WERI-Rb-1 (cell line): ENCODE results near the gene RDH16.

Source experiments
- DNase-seq: peaks from one replicate; pipeline ENCODE4 v3.0.0-alpha.2; 2020
- H3K27ac ChIP-seq: fragments of 250-450 bp; sonication (Bioruptor Pico); 2 replicates; pipeline ENCODE4 v1.5.1; 2020; ENCODE audit warnings: mild to moderate bottlenecking, moderate library complexity
- H3K27me3 ChIP-seq: fragments of 250-450 bp; sonication (Bioruptor Pico); 2 replicates; pipeline ENCODE4 v1.5.1; 2021; ENCODE audit warnings: mild to moderate bottlenecking, low read depth, moderate library complexity; ENCODE audit not compliant: insufficient read depth, severe bottlenecking
- H3K36me3 ChIP-seq: fragments of 250-450 bp; sonication (Bioruptor Pico); 2 replicates; pipeline ENCODE4 v1.5.1; 2020; ENCODE audit warnings: mild to moderate bottlenecking, moderate library complexity
- H3K4me3 ChIP-seq: 2 replicates; pipeline ENCODE4 v1.5.1; 2011; ENCODE audit warnings: low read depth, mild to moderate bottlenecking, control low read depth, low read length
- H3K9me3 ChIP-seq: fragments of 250-450 bp; sonication (Bioruptor Pico); 2 replicates; pipeline ENCODE4 v1.5.1; 2021; ENCODE audit warnings: mild to moderate bottlenecking, moderate library complexity; ENCODE audit not compliant: severe bottlenecking
- TF ChIP-seq, protein P1 (sequence below): IDR thresholded peaks from 2 replicates; pipeline ENCODE4 v1.5.1; 2011; ENCODE audit warnings: low read depth, mild to moderate bottlenecking, control low read depth, inconsistent platforms, low read length

Gene RDH16

DNA sequence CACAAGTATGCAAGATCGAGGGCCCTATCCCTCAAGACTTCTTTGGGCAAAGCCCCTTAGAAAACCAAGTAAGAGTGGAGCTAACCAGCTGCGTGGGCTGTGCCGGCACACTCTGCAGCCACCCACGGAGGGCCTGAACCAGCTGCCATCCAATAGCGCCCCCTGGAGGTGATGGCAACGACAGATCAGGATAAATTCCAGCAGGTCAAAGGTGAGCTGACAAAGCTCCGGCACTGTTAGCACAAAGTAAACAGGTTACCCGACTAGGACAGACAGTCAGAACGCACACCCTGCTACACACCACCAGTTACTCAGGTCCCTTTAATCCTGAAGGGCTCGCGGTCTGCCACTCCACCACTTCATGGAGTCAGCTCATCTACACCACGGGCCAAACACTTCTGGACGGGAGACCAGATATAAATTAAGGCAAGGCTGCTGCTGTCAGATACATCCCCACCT lies 44.1 kb upstream of the RDH16 start:
- DNase-seq, result peak; percentile 74
- TF ChIP-seq, protein P1, sequence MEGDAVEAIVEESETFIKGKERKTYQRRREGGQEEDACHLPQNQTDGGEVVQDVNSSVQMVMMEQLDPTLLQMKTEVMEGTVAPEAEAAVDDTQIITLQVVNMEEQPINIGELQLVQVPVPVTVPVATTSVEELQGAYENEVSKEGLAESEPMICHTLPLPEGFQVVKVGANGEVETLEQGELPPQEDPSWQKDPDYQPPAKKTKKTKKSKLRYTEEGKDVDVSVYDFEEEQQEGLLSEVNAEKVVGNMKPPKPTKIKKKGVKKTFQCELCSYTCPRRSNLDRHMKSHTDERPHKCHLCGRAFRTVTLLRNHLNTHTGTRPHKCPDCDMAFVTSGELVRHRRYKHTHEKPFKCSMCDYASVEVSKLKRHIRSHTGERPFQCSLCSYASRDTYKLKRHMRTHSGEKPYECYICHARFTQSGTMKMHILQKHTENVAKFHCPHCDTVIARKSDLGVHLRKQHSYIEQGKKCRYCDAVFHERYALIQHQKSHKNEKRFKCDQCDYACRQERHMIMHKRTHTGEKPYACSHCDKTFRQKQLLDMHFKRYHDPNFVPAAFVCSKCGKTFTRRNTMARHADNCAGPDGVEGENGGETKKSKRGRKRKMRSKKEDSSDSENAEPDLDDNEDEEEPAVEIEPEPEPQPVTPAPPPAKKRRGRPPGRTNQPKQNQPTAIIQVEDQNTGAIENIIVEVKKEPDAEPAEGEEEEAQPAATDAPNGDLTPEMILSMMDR, result peak; percentile 82
- Histone ChIP-seq H3K9me3 (no peaks in the 10 kb centered on the region), H3K27me3 (no peaks in the 10 kb centered on the region), H3K4me3 (no peak overlapping the region), H3K27ac (no peak overlapping the region), H3K36me3 (peaks cover 58% of the 10 kb centered on the region)

DNA sequence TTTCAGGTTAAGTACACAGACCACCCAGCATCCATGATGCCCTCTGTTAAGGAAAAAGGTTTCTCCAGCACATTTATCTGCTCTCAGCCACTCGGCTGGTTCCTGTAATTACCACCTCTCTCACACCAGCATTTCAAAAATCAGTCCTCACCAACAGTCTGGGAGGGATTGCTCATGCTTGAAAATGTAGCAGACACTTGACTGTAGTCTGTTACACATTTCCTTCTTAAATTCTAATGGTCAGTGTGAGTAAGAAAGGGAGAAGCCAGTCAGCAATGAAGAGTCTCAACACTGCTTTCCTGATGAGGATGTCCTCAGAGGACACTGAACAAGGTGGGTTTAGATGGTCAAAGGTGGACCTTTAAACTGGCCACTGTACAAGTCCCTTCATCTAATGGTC lies 43.0 kb upstream of the RDH16 start:
- DNase-seq, result no peak
- Histone ChIP-seq H3K27ac (no peak overlapping the region), H3K9me3 (no peaks in the 10 kb centered on the region), H3K27me3 (no peaks in the 10 kb centered on the region), H3K36me3 (peaks cover 58% of the 10 kb centered on the region), H3K4me3 (no peak overlapping the region)
- TF ChIP-seq, protein P1, result no peak

DNA sequence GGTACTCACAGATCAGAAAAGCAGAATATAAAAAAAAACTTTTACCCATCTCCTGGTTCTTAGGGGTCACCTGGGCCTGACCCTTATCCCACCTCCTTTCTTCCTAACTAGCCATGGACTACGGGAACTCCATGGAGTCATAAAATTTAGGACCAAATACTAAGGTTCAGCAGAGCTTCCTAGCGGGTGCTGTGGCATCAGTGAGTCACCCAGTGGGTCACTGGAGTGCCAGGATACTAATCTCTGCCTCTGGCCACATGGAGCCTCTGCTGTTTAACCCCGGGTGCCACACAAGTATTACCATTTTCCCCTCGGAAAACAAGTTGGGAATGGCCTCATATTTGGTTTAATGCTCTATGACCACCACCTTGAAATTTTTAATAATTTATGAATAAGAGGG lies 42.0 kb upstream of the RDH16 start:
- Histone ChIP-seq H3K27me3 (no peaks in the 10 kb centered on the region), H3K36me3 (peaks cover 53% of the 10 kb centered on the region), H3K27ac (no peak overlapping the region), H3K9me3 (no peaks in the 10 kb centered on the region), H3K4me3 (no peak overlapping the region)
- TF ChIP-seq, protein P1, result no peak
- DNase-seq, result no peak

DNA sequence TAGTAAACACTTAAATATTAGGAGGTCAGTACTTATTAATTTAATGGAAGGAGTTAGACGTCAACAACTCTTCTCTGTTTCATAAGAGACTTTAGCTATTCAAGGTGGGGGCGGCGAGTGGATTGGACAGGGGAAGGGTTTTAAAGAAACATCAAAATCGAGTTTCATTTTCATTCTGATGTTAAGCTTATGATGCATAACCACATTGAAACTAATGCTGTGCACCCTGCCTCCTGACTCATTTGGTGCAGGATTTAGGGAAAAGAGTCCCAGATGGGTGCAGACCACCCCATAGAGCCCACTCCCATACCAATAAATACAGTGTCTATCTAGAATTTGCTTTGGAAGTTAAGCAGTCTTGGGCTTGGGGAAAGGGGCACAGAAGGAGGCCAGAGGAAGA lies 41.6 kb upstream of the RDH16 start:
- no peak overlapping the region for H3K4me3 ChIP-seq
- H3K9me3 ChIP-seq, result no peaks in the 10 kb centered on the region
- H3K27me3 ChIP-seq, result no peaks in the 10 kb centered on the region
- peaks cover 49% of the 10 kb centered on the region for H3K36me3 ChIP-seq
- DNase-seq, result no peak
- H3K27ac ChIP-seq, result no peak overlapping the region
- TF ChIP-seq, protein P1, result no peak

DNA sequence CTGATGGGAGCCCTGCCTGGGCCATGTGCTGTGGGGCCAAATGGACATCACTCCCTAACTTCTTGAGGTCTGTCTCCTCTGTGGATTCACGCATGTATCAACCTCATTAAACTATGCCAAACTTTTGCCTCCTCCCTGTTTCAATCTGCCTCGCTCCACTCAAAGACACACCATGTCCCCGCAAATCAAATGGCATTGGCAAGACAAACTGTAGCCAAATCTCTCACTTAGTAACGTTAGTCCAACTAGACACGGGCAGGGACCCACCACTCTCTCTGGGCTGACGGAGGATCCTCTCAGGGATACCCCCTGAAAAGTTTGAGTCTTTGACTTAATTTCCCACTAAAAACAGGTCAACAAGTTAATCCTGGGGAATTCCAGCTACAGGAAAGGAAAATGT lies 40.9 kb upstream of the RDH16 start:
- Histone ChIP-seq H3K9me3 (no peaks in the 10 kb centered on the region), H3K27me3 (no peaks in the 10 kb centered on the region), H3K36me3 (peaks cover 42% of the 10 kb centered on the region), H3K4me3 (no peak overlapping the region), H3K27ac (no peak overlapping the region)
- DNase-seq, result no peak
- TF ChIP-seq, protein P1, result no peak

DNA sequence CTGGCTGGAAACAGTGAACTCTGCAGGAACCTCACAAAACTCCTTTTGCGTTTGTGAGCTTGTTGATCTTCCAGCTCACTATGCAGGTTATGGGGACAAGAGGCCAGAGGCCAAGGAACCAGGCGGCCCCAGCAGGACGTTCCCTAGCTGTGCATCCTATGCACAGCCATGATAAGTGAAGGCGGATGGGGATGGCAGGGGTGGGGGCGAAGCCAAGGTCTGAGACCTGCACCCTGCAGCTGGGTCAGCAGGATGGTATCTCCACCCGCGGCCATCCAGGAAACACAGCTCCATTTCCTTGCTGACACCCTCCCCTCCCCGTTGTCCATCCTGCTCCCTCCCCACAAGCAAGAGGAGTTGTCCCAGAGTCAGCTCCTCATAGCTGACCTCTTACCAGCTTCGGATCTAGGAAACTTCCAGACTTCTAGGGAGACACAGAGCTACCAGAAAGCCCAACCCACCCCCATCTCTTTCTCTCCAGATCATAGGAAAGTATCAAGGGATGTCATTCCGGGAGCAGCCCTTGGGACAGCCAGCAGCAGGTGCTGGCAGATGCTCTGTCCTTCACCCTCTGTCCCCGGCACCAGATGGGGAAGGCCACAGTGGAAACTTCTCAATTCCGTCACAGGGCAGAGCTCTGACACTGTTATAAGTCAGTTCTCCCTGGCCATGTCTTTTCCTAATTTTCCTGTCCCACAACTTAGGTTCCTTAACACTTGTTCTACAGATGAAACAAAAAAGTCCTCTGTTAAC lies 39.6 kb upstream of the RDH16 start:
- peaks cover 29% of the 10 kb centered on the region for H3K36me3 ChIP-seq
- H3K27ac ChIP-seq, result no peak overlapping the region
- TF ChIP-seq, protein P1, result no peak
- no peak for DNase-seq
- no peaks in the 10 kb centered on the region for H3K27me3 ChIP-seq
- no peak overlapping the region for H3K4me3 ChIP-seq
- no peaks in the 10 kb centered on the region for H3K9me3 ChIP-seq
